Measurements from ENCODE around the gene FBXL4.
A peak's percentile ranks its signal among the peaks of the same experiment; 100 is the strongest.

FBXL4 gene

DNA sequence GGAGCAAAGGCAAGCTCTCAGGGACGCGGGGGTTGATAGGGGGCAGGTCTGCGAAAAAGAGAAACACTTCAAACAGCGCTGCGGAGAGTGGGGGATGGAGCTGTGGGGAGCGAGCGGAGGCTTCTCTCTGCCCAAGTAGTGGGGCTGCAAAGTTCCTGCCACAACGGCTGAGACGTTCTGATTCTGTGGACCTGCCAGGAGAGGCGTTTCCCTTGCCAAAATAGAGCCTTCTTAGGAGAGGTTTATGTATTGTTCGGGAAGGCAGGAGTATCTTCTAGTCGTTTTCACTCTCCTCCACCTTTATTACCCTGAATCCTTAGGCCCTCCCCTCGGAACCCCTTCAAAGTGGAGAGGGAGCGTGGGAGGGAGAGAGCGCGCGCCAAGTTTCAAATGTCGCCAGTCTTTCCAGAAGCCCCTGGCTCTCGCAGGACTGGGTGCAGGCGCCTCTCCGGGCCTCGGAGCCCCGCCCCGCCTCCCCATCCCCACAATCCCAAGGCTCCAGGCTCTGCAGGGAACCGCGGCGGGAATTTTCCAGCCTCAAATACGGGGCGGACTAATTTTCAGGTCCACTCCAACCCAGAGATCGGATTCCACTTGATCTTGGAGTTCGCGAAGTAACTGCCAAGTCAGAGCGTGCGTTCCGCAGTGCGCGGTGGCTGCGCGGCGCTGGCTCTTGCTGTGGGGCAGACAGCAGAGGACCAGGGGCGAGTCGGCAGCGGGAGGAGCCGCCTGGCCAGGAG, 123.4 kb downstream of the FBXL4 start:
- DNase-seq = peak; percentile 44

GRCh38 chr6:98823428-98824161, 124.2 kb downstream of the FBXL4 start:
- no peak for DNase-seq

- DNase-seq = peak; percentile 37
Observed at GRCh38 chr6:98821756-98822405, 125.9 kb downstream of the FBXL4 start.

Measured in fibroblast of skin of right biceps (primary cell).